Superior temporal gyrus (tissue), 1 donor: Measurements from ENCODE around the gene GCKR.
"Not testable (repeated sequence)": the region's sequence is repeated elsewhere in the genome, so short reads cannot be mapped to it uniquely, and the experiment has no call there.

ENCODE experiments used
- DNase-seq: peaks from one replicate; pipeline ENCODE4 v3.0.0-alpha.2; 2016; ENCODE audit errors: extremely low spot score

Gene GCKR

DNA sequence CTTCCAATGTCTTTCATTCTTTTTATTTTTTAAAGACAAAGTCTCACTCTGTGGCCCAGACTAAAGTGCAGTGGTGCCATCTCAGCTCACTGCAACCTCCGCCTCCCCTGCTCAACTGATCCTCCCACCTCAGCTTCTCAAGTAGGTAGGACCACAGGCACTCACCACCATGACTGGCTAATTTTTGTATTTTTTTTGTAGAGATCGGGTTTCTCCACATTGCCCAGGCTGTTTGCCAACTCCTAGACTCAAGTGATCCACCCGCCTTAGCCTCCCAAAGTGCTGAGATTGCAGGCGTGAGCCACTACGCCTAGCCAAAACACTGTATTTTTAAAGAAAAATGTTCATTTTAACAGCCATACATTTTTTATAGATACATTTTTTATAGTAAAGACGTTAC, 12.7 kb downstream of the GCKR start:
- DNase-seq: no peak

- DNase-seq: no peak
Observed at GRCh38 chr2:27518113-27518781, 21.6 kb downstream of the GCKR start.

- no peak for DNase-seq
Observed at GRCh38 chr2:27518782-27519113, 22.1 kb downstream of the GCKR start.

- DNase-seq: no peak
Observed at GRCh38 chr2:27520316-27520715, 23.7 kb downstream of the GCKR start.

GRCh38 chr2:27522400-27522945, 25.8 kb downstream of the GCKR start:
- no peak for DNase-seq

GRCh38 chr2:27527182-27527581, 30.5 kb downstream of the GCKR start:
- DNase-seq: no peak

- no peak for DNase-seq
Observed at GRCh38 chr2:27531983-27532382, 35.3 kb downstream of the GCKR start.

GRCh38 chr2:27537287-27537686, 40.6 kb downstream of the GCKR start:
- DNase-seq: no peak

- not testable (repeated sequence) for DNase-seq
Observed at GRCh38 chr2:27538839-27539450, 42.3 kb downstream of the GCKR start.

DNA sequence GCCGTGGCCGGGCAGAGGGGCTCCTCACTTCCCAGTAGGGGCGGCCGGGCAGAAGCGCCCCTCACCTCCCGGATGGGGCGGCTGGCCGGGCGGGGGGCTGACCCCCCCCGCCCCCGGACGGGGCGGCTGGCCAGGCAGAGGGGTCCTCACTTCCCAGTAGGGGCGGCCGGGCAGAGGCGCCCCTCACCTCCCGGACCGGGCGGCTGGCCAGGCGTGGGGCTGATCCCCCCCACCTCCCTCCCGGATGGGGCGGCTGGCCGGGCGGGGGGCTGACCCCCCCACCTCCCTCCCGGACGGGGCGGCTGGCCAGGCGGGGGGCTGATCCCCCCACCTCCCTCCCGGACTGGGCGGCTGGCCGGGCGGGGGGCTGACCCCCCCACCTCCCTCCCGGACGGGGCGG, 43.0 kb downstream of the GCKR start:
- not testable (repeated sequence) for DNase-seq

GRCh38 chr2:27544143-27544821, 47.6 kb downstream of the GCKR start:
- no peak for DNase-seq

DNA sequence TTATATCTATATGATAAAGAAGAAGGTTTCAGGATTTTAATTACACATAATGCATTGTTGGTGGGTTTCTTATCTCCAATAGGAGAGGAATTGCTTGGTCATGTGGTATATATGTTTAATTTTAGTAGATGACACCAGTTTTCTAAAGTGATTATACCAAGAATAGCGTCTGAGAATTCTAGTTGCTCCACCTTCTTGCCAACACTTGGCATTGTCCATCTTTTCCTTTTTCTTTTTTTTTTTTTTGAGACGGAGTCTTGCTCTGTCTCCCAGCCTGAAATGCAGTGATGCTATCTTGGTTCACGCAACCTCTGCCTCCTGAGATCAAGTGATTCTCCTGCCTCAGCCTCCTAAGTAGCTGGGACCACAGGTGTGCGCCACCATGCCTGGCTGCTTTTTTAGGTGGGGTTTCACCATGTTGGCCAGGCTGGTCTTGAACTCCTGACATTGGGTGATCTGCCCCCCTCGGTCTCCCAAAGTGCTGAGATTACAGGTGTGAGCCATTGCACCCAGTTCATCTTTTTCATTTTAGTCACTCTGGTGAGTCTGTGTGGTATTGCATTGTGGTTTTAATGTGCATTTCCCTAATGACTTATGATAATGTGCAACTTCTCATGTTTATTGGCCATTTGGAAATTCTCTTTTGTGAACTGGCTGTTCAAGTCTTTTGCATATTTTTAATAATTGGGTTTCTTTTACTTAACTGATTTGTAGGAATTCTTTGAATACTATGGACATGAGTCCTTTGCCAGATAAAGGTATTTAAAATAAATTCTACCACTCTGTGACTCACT, 48.9 kb downstream of the GCKR start:
- DNase-seq: no peak

DNA sequence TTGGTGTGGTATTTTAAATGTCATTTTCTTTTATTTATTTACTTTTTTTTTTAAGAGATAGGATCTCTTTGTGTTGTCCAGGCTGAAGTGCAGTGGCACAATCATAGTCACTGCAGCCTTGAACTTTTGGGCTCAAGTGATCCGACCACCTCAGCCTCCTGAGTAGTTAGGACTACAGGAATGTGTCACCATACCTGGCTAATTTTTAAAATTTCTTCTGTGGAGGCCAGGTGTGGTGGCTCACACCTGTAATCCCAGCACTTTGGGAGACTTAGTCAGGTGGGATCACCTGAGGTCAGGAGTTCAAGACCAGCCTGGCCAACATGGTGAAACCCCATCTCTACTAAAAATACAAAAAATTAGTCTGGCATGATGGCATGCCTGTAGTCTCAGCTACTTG, 52.7 kb downstream of the GCKR start:
- no peak for DNase-seq

- DNase-seq: no peak
Observed at GRCh38 chr2:27551514-27551913, 54.9 kb downstream of the GCKR start.

- no peak for DNase-seq
Observed at GRCh38 chr2:27552941-27553340, 56.3 kb downstream of the GCKR start.

DNA sequence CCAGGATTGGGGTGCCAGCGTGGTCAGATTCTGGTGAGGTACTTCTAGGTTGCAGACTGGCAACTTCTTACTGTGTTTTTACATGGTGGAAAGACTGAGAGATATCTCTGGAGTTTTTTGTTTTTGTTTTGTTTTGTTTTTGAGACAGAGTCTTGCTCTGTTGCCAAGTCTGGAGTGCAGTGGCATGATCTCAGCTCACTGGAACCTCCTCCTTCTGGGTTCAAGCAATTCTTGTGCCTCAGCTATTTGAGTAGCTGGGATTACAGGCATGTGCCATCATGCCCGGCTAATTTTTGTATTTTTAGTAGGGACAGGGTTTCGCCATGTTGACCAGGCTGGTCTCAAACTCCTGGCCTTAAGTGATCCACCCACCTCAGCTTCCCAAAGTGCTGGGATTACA, 57.8 kb downstream of the GCKR start:
- not testable (repeated sequence) for DNase-seq

GRCh38 chr2:27559228-27559627, 62.6 kb downstream of the GCKR start:
- no peak for DNase-seq

DNA sequence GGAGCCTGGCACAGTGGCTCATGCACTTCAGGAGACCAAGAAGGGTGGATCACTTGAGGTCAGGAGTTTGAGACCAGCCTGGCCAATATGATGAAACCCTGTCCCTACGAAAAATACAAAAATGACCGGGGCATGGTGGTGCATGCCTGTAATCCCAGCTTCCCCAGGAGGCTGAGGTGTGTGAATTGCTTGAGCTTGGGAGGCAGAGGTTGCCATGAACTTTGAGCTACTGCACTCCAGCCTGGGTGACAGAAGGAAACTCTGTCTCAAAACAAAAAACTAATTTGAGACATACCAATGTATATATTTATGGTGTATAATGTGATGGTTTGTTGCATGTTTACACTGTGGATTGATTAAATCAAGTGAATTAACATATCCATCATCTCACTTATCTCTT, 64.4 kb downstream of the GCKR start:
- no peak for DNase-seq

DNA sequence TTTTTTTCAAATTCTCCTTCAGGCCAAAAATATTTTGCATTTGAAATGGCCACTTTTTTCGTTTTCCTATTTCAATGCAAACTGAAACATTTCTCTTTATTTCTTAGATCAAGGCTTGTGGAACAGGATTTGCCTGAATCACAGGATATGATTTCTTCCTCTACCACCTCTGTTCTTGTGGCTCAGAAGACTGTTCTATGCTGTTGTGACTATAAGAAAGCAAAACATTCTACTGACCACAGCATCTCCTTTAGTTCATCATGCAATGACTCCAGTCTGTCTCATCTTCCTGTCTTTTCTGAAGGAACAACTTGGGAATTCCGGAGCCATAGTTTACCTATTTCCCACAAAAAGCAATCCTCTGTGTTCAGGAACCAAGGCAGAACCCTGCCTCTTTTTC, 70.0 kb downstream of the GCKR start:
- no peak for DNase-seq

DNA sequence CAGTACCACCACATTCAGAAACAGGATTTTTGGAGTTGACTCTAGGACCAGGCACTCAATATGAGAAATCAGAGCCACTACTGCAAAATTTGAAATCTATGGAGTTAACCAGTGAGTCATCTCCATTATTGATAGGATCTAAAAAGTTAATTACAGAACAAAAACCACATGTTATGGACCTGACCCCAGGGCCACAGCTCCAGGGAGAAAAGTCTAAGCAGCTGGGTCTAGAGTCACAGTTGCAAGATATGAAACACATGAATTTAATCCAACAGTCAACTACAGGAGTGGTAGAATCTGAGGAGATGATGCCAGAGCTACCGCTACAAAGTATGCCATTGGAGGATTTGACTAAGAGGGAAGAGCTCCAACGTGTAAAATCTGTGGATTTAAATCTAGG, 72.8 kb downstream of the GCKR start:
- no peak for DNase-seq

- no peak for DNase-seq
Observed at GRCh38 chr2:27571197-27571596, 74.6 kb downstream of the GCKR start.

- no peak for DNase-seq
Observed at GRCh38 chr2:27571681-27572080, 75.0 kb downstream of the GCKR start.
